Measurements from ENCODE around the gene ERP29.
"Not testable (repeated sequence)": the region's sequence is repeated elsewhere in the genome, so short reads cannot be mapped to it uniquely, and the experiment has no call there.

Gene ERP29

DNA sequence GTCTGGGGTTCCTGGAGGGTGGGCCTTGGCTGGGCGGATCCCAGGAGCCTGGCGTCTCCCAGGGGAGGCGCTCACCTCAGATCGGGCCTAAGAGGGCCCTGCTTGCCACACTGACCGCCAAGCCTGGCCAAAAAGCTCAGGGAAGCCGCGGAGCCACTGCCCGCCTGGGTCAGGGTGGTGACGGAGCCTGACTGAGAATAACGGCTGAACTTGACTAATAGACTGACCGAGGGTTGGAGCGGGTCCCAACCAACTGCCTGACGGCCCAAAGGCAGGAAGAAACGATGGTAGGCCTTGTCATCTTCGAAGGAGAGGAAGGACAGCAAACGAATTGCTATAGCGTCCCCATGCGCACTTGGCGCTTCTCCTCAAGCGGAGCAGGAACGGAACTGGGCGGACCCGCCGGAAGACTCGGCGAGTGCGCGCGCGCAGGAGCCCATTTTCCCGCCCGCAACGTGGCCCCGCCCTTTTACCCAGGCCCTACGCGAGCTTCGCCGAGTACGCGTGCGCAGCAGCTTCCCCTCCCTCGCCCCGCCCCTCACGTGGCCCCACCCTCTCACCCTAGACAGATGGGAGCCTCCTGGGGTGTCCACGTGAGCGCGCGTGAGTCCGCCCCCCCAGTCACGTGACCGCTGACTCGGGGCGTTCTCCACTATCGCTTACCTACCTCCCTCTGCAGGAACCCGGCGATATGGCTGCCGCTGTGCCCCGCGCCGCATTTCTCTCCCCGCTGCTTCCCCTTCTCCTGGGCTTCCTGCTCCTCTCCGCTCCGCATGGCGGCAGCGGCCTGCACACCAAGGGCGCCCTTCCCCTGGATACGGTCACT is at the start of gene ERP29, which contains the start of gene TMEM116:
Gene ERP29, plus strand, starts transcription at position 652 of the 826 bp plus-strand sequence. Its CDS starts 40 bp downstream, at position 692.
Gene TMEM116, minus strand, starts transcription at position 391 of the 826 bp plus-strand sequence. CDS start 7,895 bp downstream, outside the sequence.
- peak; percentile 99 for DNase-seq (ENCODE audit: low spot score)

DNA sequence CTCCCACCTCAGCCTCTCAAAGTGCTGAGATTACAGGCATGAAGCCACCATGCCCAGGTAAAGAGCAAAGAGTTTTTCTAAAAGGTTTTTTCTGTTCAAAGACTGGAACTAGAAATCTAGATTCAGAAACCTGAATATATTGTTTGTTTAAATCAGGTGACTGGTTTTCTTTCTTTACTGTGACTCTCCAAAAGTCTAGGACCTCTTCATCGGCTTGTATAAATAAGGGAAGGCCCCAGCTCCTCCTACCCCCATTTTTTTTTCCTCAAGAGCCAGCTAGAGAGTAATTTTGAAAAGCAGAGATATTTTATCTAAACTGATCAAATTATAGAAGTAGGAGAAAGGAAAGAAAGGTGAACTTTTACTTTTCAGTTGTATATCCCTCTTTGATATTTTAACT is 48.3 kb upstream of the ERP29 start:
- no peak for DNase-seq (ENCODE audit: low spot score)

DNA sequence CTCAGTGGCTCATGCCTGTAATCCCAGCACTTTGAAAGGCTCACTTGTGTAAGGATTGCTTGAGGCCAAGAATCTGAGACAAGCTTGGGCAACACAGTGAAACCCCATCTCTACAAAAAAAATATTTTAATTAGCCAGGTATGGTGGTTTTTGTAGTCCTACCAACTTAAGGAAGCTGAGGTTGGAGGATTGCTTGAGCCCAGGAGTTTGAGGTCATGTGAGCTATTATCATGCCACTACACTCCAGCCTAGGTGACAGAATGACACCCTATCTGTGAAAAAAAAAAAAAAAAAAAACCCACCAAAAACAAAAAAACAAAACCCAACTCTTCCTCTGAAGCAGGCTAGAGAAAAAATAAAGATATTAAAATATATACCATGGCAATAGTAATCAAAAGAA is 41.4 kb upstream of the ERP29 start:
- no peak for DNase-seq (ENCODE audit: low spot score)

GRCh38 chr12:111975161-111975931 is 37.9 kb upstream of the ERP29 start:
- DNase-seq (ENCODE audit: low spot score), result no peak

GRCh38 chr12:111976291-111976690 is 36.9 kb upstream of the ERP29 start:
- no peak for DNase-seq (ENCODE audit: low spot score)

GRCh38 chr12:111976860-111977259 is 36.4 kb upstream of the ERP29 start:
- DNase-seq (ENCODE audit: low spot score), result no peak

DNA sequence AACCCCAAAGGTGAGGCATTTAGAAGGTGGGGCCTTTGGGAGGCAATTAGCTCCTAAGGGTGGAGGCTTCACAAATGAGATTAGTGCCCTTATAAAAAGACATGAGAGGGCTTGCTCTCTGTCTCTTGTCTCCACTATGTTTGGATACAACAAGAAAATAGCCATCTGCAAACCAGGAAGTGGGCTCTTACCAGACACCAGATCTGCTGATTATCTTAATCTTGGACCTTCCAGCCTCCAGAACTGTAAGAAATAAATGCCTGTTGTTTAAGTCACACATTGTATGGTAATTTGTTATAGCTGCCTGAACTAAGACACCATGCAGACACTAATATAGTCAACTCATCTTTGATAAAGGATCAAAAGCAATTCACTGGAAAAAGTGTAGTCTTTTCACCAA is 34.7 kb upstream of the ERP29 start:
- DNase-seq (ENCODE audit: low spot score), result no peak

GRCh38 chr12:111980598-111980997 is 32.6 kb upstream of the ERP29 start:
- DNase-seq (ENCODE audit: low spot score), result no peak

- DNase-seq (ENCODE audit: low spot score), result no peak
Measured at GRCh38 chr12:111981987-111982386, 31.2 kb upstream of the ERP29 start.

DNA sequence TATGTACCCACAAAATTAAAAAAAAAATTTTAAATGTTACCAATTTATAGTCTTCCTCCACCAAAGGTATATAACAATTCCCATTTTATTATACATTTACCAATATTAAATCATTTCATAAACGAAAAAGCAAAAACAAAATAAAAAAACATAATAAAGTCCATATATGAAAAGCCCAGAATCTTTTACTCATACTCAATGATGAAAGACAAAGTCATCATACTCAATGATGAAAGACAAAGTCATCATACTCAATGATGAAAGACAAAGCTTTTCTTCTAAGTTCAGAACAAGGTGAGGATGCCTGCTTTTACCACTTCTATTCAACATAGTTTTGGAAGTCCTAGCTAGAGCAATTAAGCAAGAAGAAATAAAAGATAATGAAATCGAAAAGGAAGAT is 28.4 kb upstream of the ERP29 start:
- DNase-seq (ENCODE audit: low spot score), result no peak

GRCh38 chr12:111991535-111991934 is 21.7 kb upstream of the ERP29 start:
- DNase-seq (ENCODE audit: low spot score), result no peak

- no peak for DNase-seq (ENCODE audit: low spot score)
Measured at GRCh38 chr12:111991946-111992345, 21.3 kb upstream of the ERP29 start.

DNA sequence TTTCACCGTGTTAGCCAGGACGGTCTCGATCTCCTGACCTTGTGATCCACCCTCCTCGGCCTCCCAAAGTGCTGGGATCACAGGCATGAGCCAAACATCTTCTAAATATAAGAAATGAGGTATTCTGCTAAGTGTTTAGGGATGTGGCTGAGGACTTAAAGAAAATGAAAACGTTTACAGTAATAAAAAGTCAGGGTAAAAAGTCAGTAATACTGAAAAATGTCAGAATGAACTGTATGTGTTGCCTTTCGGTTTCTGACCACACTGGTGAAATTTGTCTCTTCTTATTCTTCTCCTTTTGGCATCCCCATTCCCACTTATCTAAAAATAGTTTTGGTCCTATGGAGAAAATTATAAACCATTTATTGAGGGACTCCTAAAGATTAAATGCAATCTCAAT is 20.8 kb upstream of the ERP29 start:
- DNase-seq (ENCODE audit: low spot score), result no peak

- DNase-seq (ENCODE audit: low spot score), result no peak
Measured at GRCh38 chr12:111993292-111994150, 19.7 kb upstream of the ERP29 start.

GRCh38 chr12:111994211-111995111 is 18.8 kb upstream of the ERP29 start:
- not testable (repeated sequence) for DNase-seq (ENCODE audit: low spot score)

DNA sequence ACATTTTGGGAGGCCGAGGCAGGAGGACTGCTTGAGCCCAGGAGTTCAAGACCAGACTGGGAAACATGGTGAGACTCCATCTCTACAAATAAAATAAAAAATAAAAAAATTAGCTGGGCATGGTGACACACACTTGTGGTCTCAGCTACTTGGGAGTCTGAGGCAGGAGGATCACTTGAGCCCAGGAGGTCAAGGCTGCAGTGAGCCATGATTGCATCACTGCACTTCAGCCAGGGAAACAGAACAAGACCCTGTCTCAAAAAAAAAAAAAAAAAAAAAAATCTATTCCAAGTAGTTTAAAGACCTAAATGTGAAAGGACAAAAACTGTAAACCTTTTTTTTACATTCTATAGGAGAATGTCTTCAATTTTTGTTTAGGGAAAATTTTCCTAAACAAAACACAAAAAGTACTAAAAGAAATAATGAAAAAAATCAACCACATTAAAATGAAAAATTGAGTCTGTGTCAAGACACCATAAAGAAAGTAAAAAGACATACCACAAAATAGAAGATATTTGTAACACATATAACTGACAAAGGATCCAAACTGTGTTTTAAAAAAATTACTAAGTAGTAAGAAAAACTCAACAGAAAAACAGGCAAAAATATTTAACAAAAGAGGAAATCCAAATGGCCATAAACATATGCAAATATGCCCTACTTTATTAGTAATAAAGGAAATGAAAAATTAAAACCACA is 17.3 kb upstream of the ERP29 start:
- no peak for DNase-seq (ENCODE audit: low spot score)

GRCh38 chr12:111997300-111997699 is 15.9 kb upstream of the ERP29 start:
- no peak for DNase-seq (ENCODE audit: low spot score)

GRCh38 chr12:111998015-111998414 is 15.2 kb upstream of the ERP29 start:
- DNase-seq (ENCODE audit: low spot score), result no peak

DNA sequence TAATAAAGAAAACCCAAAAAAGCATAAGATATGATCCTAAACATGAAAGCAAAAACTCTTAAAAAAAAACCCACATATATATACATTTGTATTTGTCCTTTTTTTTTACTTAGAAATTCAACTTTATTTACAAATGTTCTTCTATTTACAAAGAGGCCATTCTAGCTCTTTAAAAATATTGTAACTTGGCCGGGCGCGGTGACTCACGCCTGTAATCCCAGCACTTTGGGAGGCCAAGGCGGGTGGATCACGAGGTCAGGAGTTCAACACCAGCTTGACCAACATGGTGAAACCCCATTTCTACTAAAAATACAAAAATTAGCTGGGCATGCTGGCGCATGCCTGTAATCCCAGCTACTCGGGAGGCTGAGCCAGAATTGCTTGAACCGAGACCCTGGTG is 14.1 kb upstream of the ERP29 start:
- not testable (repeated sequence) for DNase-seq (ENCODE audit: low spot score)

GRCh38 chr12:112000820-112001219 is 12.4 kb upstream of the ERP29 start:
- no peak for DNase-seq (ENCODE audit: low spot score)
